Kidney (tissue), 14 donors: ENCODE measurements around the gene KMT5C. TPM values are rescaled to one million over a fixed set of nuclear protein-coding genes. Genes with fewer than 3 reads are reported as not detected.

ENCODE experiments used
- DNase-seq, 5 donors: peaks; one replicate each; pipeline ENCODE4 v3.0.0-alpha.2; 2013 to 2020
- FAIRE-seq: peaks from 2 replicates; lab custom pipeline; 2012; peaks lifted over from hg19 to GRCh38; lab: Jason Lieb, UNC
- H3K27ac ChIP-seq, 2 donors: one replicate each; pipeline ENCODE4 v1.7.0; 2013; ENCODE audit warnings: low read depth in 2 of 2, low read length in 2 of 2, inconsistent platforms in 1 of 2
- H3K27me3 ChIP-seq: one replicate; pipeline ENCODE4 v1.7.1; 2013; ENCODE audit warnings: low read length, inconsistent platforms; ENCODE audit not compliant: control insufficient read depth, insufficient read depth
- H3K36me3 ChIP-seq, 3 donors: one replicate each; pipeline versions ENCODE4 v1.7.0 to v1.7.1; 2013; ENCODE audit warnings: low read length in 3 of 3, control low read depth in 1 of 3, inconsistent platforms in 1 of 3; ENCODE audit not compliant: insufficient read depth in 3 of 3, control insufficient read depth in 2 of 3
- H3K4me1 ChIP-seq, 3 donors: one replicate each; pipeline versions ENCODE4 v1.7.0 to v1.7.1; 2013; ENCODE audit warnings: low read length in 3 of 3, inconsistent platforms in 1 of 3, low read depth in 1 of 3; ENCODE audit not compliant: control insufficient read depth in 2 of 3, insufficient read depth in 2 of 3
- H3K4me3 ChIP-seq, 3 donors: one replicate each; pipeline versions ENCODE4 v1.7.0 to v1.8.1; 2013; ENCODE audit warnings: low read length in 3 of 3, control low read depth in 1 of 3, inconsistent platforms in 1 of 3
- H3K9ac ChIP-seq, 3 donors: one replicate each; pipeline versions ENCODE4 v1.7.0 to v1.7.1; 2013; ENCODE audit warnings: low read length in 3 of 3, control low read depth in 1 of 3, inconsistent platforms in 1 of 3
- H3K9me3 ChIP-seq, 3 donors: one replicate each; pipeline versions ENCODE4 v1.7.0 to v1.7.1; 2013; ENCODE audit warnings: low read length in 3 of 3, control low read depth in 1 of 3, inconsistent platforms in 1 of 3; ENCODE audit not compliant: control insufficient read depth in 2 of 3, insufficient read depth in 1 of 3
- CTCF ChIP-seq: IDR thresholded peaks from 3 replicates; pipeline ENCODE4 v1.5.1; 2012; ENCODE audit warnings: mild to moderate bottlenecking, moderate library complexity, borderline replicate concordance; ENCODE audit not compliant: insufficient read depth; ENCODE audit errors: extremely low read depth
- intact Hi-C: fragments of 100-400 bp; cut with DNase I; formaldehyde crosslinking; loops from one replicate; pipeline ENCODE4 v1.11.1; 2022
- polyA plus RNA-seq: library from polyadenylated mRNA; stranded (reverse); fragments of 350-450 nt; fragmentation: Illumina TruSeq; extraction: RNeasy Lipid Tissue Mini Kit (QIAGEN cat#74804); gene quantifications from one replicate; pipeline ENCODE4 v1.2.3, GENCODE V29; 2014; ENCODE audit warnings: low read depth, low replicate concordance; ENCODE audit not compliant: insufficient read depth
- total RNA-seq: library from RNA; stranded (reverse); fragmentation: NEBNext Ultra II Directional; extraction: Animal tissue kit (Norgen Biotek cat#: 25700); gene quantifications from one replicate; pipeline ENCODE4 v1.2.1, GENCODE V29; 2021
- donor health status: control.
- donor health status: control.
- donor health status: control.
- donor health status: control.
- donor health status: control.
- donor health status: DM: yes; HTN: yes; CAD: no.
- donor health status: Normal renal cell carcinoma (clear cell type).

The KMT5C gene
- total and polyA plus RNA-seq, 2 donors from 2014 or later = 4.1 to 13.0 TPM

DNA sequence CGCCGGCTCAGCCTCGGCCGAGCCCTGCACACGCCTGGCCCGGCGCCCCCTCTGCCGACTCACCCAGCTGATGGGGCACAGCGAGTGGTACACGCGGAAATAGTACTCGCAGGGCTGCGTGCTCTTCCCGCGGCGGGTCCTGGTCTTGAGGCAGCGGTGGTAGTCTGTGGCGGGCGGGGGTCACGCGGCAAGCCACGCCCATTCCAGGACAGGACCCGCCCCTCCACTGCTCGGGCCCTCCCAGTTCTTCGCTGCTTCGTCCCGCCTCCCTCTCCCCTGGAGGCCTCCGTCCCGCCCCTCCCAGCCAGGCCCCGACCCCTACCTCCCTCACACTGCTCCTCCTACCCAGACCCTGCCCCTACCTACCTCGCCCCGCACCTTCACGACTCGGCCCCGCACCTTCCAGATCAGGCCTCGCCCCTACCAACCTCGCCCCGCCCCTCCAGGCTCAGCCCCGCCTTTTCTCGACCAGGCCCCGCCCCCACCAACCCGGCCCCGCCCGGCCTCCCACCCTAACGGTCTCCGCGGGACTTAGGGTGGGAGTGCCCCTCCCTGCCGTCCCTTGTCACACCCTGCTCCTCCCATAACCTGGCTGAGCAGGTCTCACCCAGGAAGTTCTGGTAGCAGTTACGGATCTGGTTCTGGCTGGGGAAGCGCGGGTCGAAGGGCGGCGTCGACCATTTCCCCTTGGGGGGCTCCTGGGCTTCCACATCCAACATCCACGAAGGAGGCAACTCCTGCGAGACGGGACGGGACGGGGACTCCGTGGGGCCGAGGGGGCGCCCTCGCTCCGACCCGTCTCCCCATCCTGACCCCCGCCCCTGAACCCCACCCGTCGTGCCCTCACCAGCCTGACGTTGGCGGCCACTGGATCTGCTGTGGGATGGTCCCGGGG, 14.4 kb downstream of the KMT5C start:
- no peaks in the 10 kb centered on the region for H3K36me3 ChIP-seq
- no peak overlapping the region for H3K27ac ChIP-seq
- H3K27me3 ChIP-seq = peaks cover 15% of the 10 kb centered on the region
- intact Hi-C loops = no loop called here
- no peak for FAIRE-seq
- H3K9me3 ChIP-seq = no peaks in the 10 kb centered on the region
- H3K4me3 ChIP-seq = peak overlapping the region; percentile 26 to 37 (median 32)
- DNase-seq = peak; percentile 80 to 91 (median 82)
- peaks cover 0 to 6% (median 0%) of the 10 kb centered on the region in 3 donors for H3K4me1 ChIP-seq
- no peak for TF ChIP-seq CTCF
- H3K9ac ChIP-seq = no peak overlapping the region

DNA sequence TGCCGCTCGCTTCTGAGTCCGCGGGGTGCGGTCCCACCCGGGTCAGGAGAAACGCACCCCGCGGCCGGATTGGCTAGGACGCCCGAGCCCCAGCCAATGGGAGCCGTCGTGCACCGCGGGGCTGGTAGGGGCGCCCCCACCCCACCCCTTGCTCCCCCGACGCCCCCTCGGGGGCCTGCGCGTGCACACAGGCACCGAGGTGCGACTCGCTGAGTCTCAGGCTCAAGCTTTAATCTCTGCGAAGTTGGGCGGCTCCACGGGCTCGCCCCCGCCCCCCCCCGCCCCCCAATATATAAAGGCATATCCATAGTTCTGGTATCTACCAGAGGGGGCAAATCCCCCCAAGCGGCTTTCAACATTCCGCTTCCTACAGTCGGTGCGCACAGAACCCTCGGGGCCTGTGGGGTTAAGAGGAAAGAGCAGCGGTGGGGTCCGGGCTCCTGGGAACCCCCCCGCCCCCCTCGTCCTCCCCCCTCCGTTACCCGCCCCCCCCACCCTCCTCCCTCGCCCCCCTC, 15.1 kb downstream of the KMT5C start, which contains the start of gene COX6B2:
Gene COX6B2 (minus strand): TSS at position 22 of the 515 bp plus-strand sequence. CDS start 198 bp downstream, outside the sequence.
- no peaks in the 10 kb centered on the region for H3K36me3 ChIP-seq
- H3K9ac ChIP-seq = no peak within 1 kb of the TSS
- no peak for TF ChIP-seq CTCF
- intact Hi-C loops = no loop called here
- DNase-seq (peak in 1 of 5 donors; percentile 74), FAIRE-seq (no peak)
- no peaks in the 10 kb centered on the region for H3K9me3 ChIP-seq
- peaks cover 0 to 6% (median 0%) of the 10 kb centered on the region in 3 donors for H3K4me1 ChIP-seq
- H3K27me3 ChIP-seq = peaks cover 15% of the 10 kb centered on the region
- H3K4me3 ChIP-seq = peak within 1 kb of the TSS; percentile 26 to 37 (median 32)
- no peak within 1 kb of the TSS for H3K27ac ChIP-seq

GRCh38 chr19:55355213-55355821, 15.6 kb downstream of the KMT5C start:
- Histone ChIP-seq H3K9me3 (no peaks in the 10 kb centered on the region), H3K27me3 (peaks cover 15% of the 10 kb centered on the region), H3K9ac (no peak overlapping the region), H3K27ac (no peak overlapping the region), H3K4me3 (no peak overlapping the region), H3K4me1 (peaks cover 0 to 6% (median 0%) of the 10 kb centered on the region in 3 donors), H3K36me3 (no peaks in the 10 kb centered on the region)
- peak in 4 of 5 donors; percentile 53 to 73 (median 65) for DNase-seq
- no peak for TF ChIP-seq CTCF
- intact Hi-C loops = no loop called here
- no peak for FAIRE-seq
